SK-N-MC (cell line): ENCODE measurements around the gene FAAP100.

Source experiments
- EZH2 ChIP-seq: fragments of 200-600 bp; sonication (generic); IDR thresholded peaks from one replicate; pipeline ENCODE4 v1.6.1; 2017; ENCODE audit warnings: antibody characterized with exemption
- FOXP2 ChIP-seq: optimal IDR thresholded peaks from 2 replicates; pipeline ENCODE3; 2011; ENCODE audit warnings: mild to moderate bottlenecking, moderate library complexity; ENCODE audit not compliant: insufficient read depth; ENCODE audit errors: extremely low read length, control extremely low read depth
- POLR2AphosphoS5 ChIP-seq: IDR thresholded peaks from 2 replicates; pipeline ENCODE4 v1.6.1; 2012; ENCODE audit warnings: mild to moderate bottlenecking, low read depth, low read length, borderline replicate concordance

- TF ChIP-seq FOXP2 (no peak), EZH2 (no peak), POLR2AphosphoS5 (no peak)
These were observed 27.3 kb downstream of the FAAP100 start for GRCh38 chr17:81524865-81525159.
